HEK293 (cell line): ENCODE measurements around the gene RPL10A.
A peak's percentile ranks its signal among the peaks of the same experiment; 100 is the strongest.

ENCODE experiments used
- CTCF ChIA-PET: fragments of 350-600 bp; formaldehyde crosslinking; extraction: SDS; loops from one replicate; lab custom pipeline; 2021; ENCODE audit warnings: antibody characterized with exemption; lab: Yijun Ruan, JAX
- POLR2A ChIA-PET: fragments of 300-600 bp; formaldehyde crosslinking; extraction: SDS; loops from one replicate; lab custom pipeline; 2020; ENCODE audit warnings: antibody characterized with exemption, inconsistent platforms; lab: Yijun Ruan, JAX
- H3K27ac ChIP-seq: fragments of 200-500 bp; sonication (Bioruptor generic); 2 replicates; pipeline ENCODE4 v1.5.1; 2014; ENCODE audit warnings: low read depth, low read length, control low read depth, inconsistent platforms; ENCODE audit errors: extremely low read depth
- H3K36me3 ChIP-seq, 2 experiments: fragments of 200-500 bp in 1 of 2; sonication (Bioruptor generic) in 1 of 2; 1 replicate in 1 of 2; 2 replicates in 1 of 2; pipeline ENCODE4 v1.5.1; 2014 to 2017; ENCODE audit warnings: inconsistent platforms in 2 of 2, low read length in 2 of 2; ENCODE audit not compliant: control insufficient read depth in 2 of 2, insufficient read depth in 1 of 2
- H3K4me1 ChIP-seq: fragments of 200-500 bp; sonication (Bioruptor generic); 2 replicates; pipeline ENCODE4 v1.5.1; 2014; ENCODE audit warnings: mild to moderate bottlenecking, low read length, inconsistent platforms; ENCODE audit not compliant: control insufficient read depth, insufficient read depth
- H3K4me3 ChIP-seq: 2 replicates; pipeline ENCODE4 v1.5.1; 2011; ENCODE audit warnings: low read depth, mild to moderate bottlenecking, control low read depth, low read length, moderate library complexity
- H3K9me3 ChIP-seq: fragments of 200-500 bp; sonication (Bioruptor generic); 2 replicates; pipeline ENCODE4 v1.5.1; 2014; ENCODE audit warnings: low read depth, low read length, inconsistent platforms; ENCODE audit not compliant: control insufficient read depth, insufficient read depth
- EGR2 ChIP-seq: fragments of 450-650 bp; formaldehyde crosslinking; IDR thresholded peaks from 2 replicates; pipeline ENCODE4 v1.5.1; 2016; ENCODE audit warnings: low read depth, missing biosample characterization, missing genetic modification characterization
- GLIS1 ChIP-seq: fragments of 450-650 bp; formaldehyde crosslinking; IDR thresholded peaks from 2 replicates; pipeline ENCODE4 v1.5.1; 2016; ENCODE audit warnings: missing biosample characterization, missing genetic modification characterization
- KLF10 ChIP-seq: fragments of 450-650 bp; IDR thresholded peaks from 2 replicates; pipeline ENCODE4 v1.5.1; 2018; ENCODE audit warnings: missing biosample characterization, mild to moderate bottlenecking, missing genetic modification characterization
- KLF8 ChIP-seq: fragments of 450-650 bp; formaldehyde crosslinking; IDR thresholded peaks from 2 replicates; pipeline ENCODE4 v1.5.1; 2016; ENCODE audit warnings: missing biosample characterization, missing genetic modification characterization
- PATZ1 ChIP-seq: fragments of 450-650 bp; formaldehyde crosslinking; IDR thresholded peaks from 2 replicates; pipeline ENCODE4 v1.5.1; 2016; ENCODE audit warnings: missing biosample characterization, missing genetic modification characterization
- PRDM1 ChIP-seq: fragments of 450-650 bp; formaldehyde crosslinking; IDR thresholded peaks from 2 replicates; pipeline ENCODE4; 2016; ENCODE audit warnings: missing biosample characterization, missing genetic modification characterization
- PRDM6 ChIP-seq: fragments of 450-650 bp; formaldehyde crosslinking; IDR thresholded peaks from 2 replicates; pipeline ENCODE4 v1.5.1; 2017; ENCODE audit warnings: missing biosample characterization, missing genetic modification characterization
- SP7 ChIP-seq: fragments of 450-650 bp; formaldehyde crosslinking; IDR thresholded peaks from 2 replicates; pipeline ENCODE4 v1.5.1; 2016; ENCODE audit warnings: missing biosample characterization, missing genetic modification characterization
- ZBTB17 ChIP-seq: fragments of 450-650 bp; formaldehyde crosslinking; IDR thresholded peaks from 2 replicates; pipeline ENCODE4 v1.5.1; 2016; ENCODE audit warnings: missing biosample characterization, missing genetic modification characterization
- ZBTB6 ChIP-seq: fragments of 450-650 bp; formaldehyde crosslinking; IDR thresholded peaks from 2 replicates; pipeline ENCODE4 v1.5.1; 2017; ENCODE audit warnings: missing biosample characterization, missing genetic modification characterization
- ZBTB8A ChIP-seq: fragments of 450-650 bp; formaldehyde crosslinking; IDR thresholded peaks from 2 replicates; pipeline ENCODE4 v1.5.1; 2016; ENCODE audit warnings: missing biosample characterization, missing genetic modification characterization
- ZFHX2 ChIP-seq: fragments of 450-650 bp; formaldehyde crosslinking; conservative IDR thresholded peaks from 2 replicates; pipeline ENCODE4 v1.5.1; 2016; ENCODE audit warnings: missing biosample characterization, missing genetic modification characterization
- ZNF132 ChIP-seq: fragments of 450-650 bp; formaldehyde crosslinking; IDR thresholded peaks from 2 replicates; pipeline ENCODE4 v1.5.1; 2017; ENCODE audit warnings: missing biosample characterization, missing genetic modification characterization, borderline replicate concordance
- ZNF133 ChIP-seq: fragments of 450-650 bp; formaldehyde crosslinking; IDR thresholded peaks from 2 replicates; pipeline ENCODE4 v1.5.1; 2016; ENCODE audit warnings: missing biosample characterization, missing genetic modification characterization
- ZNF16 ChIP-seq: fragments of 450-650 bp; formaldehyde crosslinking; IDR thresholded peaks from 2 replicates; pipeline ENCODE4 v1.5.1; 2016; ENCODE audit warnings: low read depth, missing biosample characterization, missing genetic modification characterization
- ZNF2 ChIP-seq: fragments of 450-650 bp; formaldehyde crosslinking; IDR thresholded peaks from 2 replicates; pipeline ENCODE4 v1.5.1; 2016; ENCODE audit warnings: missing biosample characterization, missing genetic modification characterization
- ZNF335 ChIP-seq: fragments of 450-650 bp; formaldehyde crosslinking; conservative IDR thresholded peaks from 2 replicates; pipeline ENCODE4 v1.5.1; 2016; ENCODE audit warnings: missing biosample characterization, missing genetic modification characterization
- ZNF404 ChIP-seq: fragments of 450-650 bp; formaldehyde crosslinking; IDR thresholded peaks from 2 replicates; pipeline ENCODE4 v1.5.1; 2017; ENCODE audit warnings: missing biosample characterization, missing genetic modification characterization
- ZNF514 ChIP-seq: fragments of 450-650 bp; formaldehyde crosslinking; IDR thresholded peaks from 2 replicates; pipeline ENCODE4 v1.5.1; 2016; ENCODE audit warnings: missing biosample characterization, missing genetic modification characterization
- ZNF776 ChIP-seq: fragments of 450-650 bp; formaldehyde crosslinking; IDR thresholded peaks from 2 replicates; pipeline ENCODE4 v1.5.0; 2017; ENCODE audit warnings: missing biosample characterization, missing genetic modification characterization, borderline replicate concordance
- ZNF837 ChIP-seq: fragments of 450-650 bp; formaldehyde crosslinking; IDR thresholded peaks from 2 replicates; pipeline ENCODE4 v1.5.1; 2016; ENCODE audit warnings: missing biosample characterization, missing genetic modification characterization
- ZXDB ChIP-seq: fragments of 450-650 bp; formaldehyde crosslinking; IDR thresholded peaks from 2 replicates; pipeline ENCODE4 v1.5.1; 2016; ENCODE audit warnings: missing biosample characterization, missing genetic modification characterization

The RPL10A gene

GRCh38 chr6:35470663-35471120 lies 2.5 kb downstream of the RPL10A start (continued):
- TF ChIP-seq PRDM6 (tag by site-specific recombination) (0 out of 2 replicates have a peak, but pooled peaks have one; percentile 12), ZNF514 (no peak), PATZ1 (tag by site-specific recombination) (0 out of 2 replicates have a peak, but pooled peaks have one; percentile 3), ZBTB8A (peak; percentile 74), ZNF776 (no peak), ZNF837 (tag by site-specific recombination) (no peak), ZXDB (0 out of 2 replicates have a peak, but pooled peaks have one; percentile 16), ZNF132 (tag by site-specific recombination) (no peak), ZNF335 (tag by site-specific recombination) (0 out of 2 replicates have a peak, but pooled peaks have one; percentile 16), KLF10 (peak; percentile 20; the same call in 1 of the 2 replicates)

- no peak overlapping the region for H3K4me3 ChIP-seq
- no peaks in the 10 kb centered on the region for H3K9me3 ChIP-seq
- no peak for TF ChIP-seq KLF10
- no peak for TF ChIP-seq SP7 (tag by site-specific recombination)
- no peak for TF ChIP-seq ZNF404 (tag by site-specific recombination)
- no peak for TF ChIP-seq ZNF335 (tag by site-specific recombination)
- peak; percentile 49; the same call in 1 of the 2 replicates for TF ChIP-seq ZFHX2 (tag by site-specific recombination)
- peak; percentile 24; the same call in 1 of the 2 replicates for TF ChIP-seq ZBTB17 (tag by site-specific recombination)
- no peak for TF ChIP-seq ZBTB6 (tag by site-specific recombination)
- 0 out of 2 replicates have a peak, but pooled peaks have one; percentile 55 for TF ChIP-seq EGR2 (tag by site-specific recombination)
- no peak for TF ChIP-seq ZNF133 (tag by site-specific recombination)
- TF ChIP-seq ZNF2 (tag by site-specific recombination) = no peak; the same call in 1 of the 2 replicates
- TF ChIP-seq GLIS1 (tag by site-specific recombination) = peak; percentile 62
- TF ChIP-seq ZNF16 = no peak
- peak; percentile 68; the same call in 1 of the 2 replicates for TF ChIP-seq PRDM1 (tag by site-specific recombination)
- TF ChIP-seq KLF8 (tag by site-specific recombination) = no peak
- TF ChIP-seq, all 188 proteins: peak for 5
- peak overlapping the region; percentile 11; the same call in 1 of the 2 replicates for H3K27ac ChIP-seq
- peaks cover 9 to 75% of the 10 kb centered on the region in 2 experiments; a peak in 2 of 3 replicates for H3K36me3 ChIP-seq
- CTCF ChIA-PET = interaction anchor here (0.6 to 2.0 kb wide), 10 partner anchors 10 to 265 kb away, joined by 3 to 8 read pairs (median 4); no protein-coding TSS in a partner anchor
- POLR2A ChIA-PET = interaction anchor here (0.6 to 9.5 kb wide), 12 partner anchors 13 to 269 kb away, joined by 3 to 198 read pairs (median 6); partner anchors contain the start of genes FANCE and TEAD3
- H3K4me1 ChIP-seq = 0 out of 2 replicates have a peak, but pooled peaks cover 5% of the 10 kb centered on the region
Measured at GRCh38 chr6:35471836-35472345, 3.7 kb downstream of the RPL10A start.
